HG03095 (cell line): Measurements from ENCODE around the gene ITFG2.

Experiments used
- ATAC-seq: cut with Tn5 transposase; IDR thresholded peaks from one replicate; pipeline ENCODE4 v1.9.1; 2021; ENCODE audit warnings: moderate library complexity; ENCODE audit not compliant: unreplicated experiment

Gene ITFG2

DNA sequence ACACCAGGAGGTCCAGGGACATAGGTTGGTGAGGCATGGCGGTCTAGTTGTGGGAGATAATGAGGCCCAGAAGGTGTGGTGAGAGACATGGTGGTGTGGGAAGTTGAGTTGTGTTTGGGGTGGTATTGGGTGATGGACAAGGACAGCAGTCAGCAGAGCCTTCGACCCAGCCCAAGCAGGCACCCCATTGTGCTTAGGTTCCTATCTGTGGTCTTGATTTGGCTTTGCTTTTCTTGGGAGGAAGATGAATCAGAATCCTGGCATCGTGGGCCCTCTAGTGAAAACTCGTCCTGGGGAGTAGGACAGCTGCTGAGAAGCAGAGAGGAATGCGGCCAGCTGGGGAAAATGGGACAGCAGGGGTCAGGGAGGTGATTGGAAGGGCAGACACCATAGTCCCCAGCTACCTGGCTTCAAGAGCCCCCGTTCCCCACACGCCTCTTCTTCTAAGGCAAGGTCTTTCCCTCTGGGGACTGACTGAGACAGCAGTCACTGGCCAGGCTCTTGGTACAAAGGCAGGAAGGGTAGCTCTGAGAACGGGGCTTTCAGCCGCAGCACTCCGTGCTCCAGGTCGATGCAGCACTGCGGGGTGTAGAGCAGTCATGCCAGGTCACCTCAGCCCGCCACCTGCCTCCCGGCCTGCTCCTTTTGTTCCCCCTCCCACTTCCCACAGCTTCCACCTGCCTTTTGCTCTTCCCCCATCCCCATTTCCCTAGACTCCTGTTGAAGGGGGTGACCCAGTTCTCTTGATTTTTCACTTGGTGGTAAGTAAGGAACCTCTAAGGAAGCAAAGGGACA is 14.4 kb downstream of the ITFG2 start:
- no peak for ATAC-seq

DNA sequence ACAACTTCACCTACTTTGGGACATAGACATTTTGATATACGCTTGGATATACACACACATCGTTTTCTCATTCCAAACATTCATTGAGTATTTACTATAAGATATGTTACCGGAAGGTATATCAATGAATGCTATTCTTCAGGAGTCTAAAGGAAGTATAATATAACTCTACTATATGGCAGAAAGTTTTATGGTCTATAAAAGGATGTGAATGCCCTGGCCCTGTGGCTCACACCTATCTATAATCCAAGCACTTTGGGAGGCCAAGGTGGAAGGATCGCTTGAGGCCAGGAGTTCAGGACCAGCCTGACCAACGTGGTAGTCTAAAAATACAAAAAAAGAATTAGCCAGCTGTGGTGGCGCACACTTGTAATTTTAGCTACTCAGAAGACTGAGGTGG is 16.8 kb downstream of the ITFG2 start:
- ATAC-seq, result no peak

DNA sequence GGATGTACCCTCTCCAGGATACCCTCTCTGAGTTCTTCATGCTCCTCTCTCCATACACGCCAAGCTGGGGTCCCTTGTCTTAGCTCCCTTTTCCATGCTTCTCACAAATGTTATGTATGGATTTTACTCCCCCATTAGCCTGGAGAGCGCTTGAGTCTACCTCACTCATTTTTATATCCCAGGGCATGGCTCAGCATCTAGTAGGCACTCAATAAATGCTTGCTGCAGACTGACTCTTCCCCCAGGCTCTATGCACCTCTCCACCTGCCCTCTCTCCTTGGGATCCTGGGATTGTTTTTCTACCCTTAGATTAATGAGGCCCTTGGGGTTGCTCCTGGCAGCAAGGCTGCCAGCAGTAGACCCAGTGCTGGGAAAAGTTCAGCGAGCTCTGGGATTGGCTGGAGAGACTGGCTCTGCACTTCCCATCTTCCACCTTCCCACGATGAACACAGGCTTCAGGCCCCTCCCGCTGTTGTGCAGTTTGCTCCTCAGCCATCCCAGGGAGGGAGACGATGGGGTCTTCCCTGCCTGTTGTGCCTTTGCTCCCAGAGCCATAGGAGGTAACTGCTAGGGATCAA is 20.2 kb downstream of the ITFG2 start:
- ATAC-seq, result no peak

DNA sequence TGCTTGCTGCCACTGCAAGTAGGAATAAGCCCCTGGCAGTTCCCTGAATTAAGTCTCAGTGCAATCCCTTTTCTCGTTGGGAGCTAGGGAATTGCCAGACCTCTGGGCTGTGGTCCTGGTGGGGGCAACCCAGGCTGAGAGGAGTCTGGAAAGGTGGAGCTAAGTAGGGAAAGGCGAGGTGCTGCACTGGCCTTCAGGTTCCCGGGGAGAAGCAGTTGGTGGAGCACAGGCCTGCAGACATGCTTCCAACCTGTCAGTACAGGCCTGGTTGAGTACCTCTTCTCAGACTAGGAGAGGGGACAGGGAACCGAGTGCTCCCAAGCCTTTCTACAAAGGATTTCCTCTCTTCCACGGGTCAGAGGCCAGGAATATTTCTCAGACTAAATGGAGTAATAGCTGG is 20.9 kb downstream of the ITFG2 start:
- no peak for ATAC-seq

DNA sequence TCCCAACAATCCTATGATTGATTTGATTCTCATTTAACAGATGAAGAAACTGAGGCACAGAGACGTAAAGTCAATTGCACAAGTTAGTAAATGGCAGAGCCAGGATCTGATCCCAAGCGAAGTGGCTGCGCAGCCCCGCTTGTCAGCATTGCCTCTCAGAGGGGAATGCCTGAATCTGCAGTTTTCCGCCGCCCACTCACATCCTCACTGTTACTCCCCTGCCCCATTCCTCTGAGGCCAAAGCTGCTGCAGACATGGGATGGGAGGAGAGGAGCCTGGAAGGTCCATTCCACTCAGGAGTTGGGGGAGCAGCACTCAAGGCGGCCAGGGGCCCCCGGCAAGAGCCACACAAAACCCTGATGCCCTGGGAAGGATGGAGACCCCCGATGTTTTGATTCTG is 21.3 kb downstream of the ITFG2 start:
- ATAC-seq, result no peak

DNA sequence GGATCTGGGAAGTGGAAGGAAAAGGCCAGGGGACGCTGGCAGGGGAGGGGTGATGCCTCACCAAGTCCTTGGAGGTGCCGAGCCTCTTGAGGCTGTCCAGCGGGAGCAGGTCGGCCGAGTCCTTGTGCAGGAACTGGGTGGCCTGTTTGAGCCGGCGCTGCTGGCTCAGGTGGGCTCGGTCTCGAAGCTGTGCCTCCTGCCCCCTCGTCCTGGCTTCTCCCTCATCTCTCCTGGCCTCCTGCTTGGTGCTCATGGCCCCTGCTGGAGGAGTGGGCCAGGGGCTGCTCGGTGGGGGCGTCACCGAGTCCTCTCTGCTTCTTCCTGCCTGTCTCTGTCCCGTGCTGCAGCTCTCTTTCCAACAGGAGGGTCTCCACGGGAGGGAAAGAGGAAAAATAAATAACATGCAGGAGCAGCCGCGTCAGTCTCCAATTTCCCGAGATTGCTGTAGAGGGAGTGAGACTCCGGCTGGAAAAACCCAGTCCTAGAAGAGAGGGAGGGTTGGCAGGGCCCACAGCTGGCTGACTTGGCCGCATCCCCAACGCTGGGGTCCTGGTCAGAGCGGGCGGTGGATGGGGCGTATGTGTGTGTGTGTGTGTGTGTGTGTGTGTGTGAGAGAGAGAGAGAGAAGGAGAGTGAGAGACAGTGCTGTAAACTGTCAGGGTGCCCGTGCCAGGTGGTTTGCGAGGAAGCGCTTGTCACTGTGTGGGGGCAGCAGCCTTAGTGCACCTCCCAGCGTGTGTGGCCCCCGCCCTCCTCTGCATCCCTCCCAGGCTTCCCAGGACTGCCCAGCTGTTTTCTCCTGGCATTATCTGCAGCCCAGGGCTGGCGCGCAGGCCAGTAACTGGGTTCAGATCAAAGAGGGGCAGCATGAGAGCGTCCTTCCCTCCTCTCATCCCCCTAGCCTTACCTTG is 22.4 kb downstream of the ITFG2 start, which contains the start of gene NRIP2:
Gene NRIP2 (minus strand): TSS at position 455 of the 911 bp plus-strand sequence. CDS start 52 bp downstream, at position 403.
- no peak for ATAC-seq

DNA sequence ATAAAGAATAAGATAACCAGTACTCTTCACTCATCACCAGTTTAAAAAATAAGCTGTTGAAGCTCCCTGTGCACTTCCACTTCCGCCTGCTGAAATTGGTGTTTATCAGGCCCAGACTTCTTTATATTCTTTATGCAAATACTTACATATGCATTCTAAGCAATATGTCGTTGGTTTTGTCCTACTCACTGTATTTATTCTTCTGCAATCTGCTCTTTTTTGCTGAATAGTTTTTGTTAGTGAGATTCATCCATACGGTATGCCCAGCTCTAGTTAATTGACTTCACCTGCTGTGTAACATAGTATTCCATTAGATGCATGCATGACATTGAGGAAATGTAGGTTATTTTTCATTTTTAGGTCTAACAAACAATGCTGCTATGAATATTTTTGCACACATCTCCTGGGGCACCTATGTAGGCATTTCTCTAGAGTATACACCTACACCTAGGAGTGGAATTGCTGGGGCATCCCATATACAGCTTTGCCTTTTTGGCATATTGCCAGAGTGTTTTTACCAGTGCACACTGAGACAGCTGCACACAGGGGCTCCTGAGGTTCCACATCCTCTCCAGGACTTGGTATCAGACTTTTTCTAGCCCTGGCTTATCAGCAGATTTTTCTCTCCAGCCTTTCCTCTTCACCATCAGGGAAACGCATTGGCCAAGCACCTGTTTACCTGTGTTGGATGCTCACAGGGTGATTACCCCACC is 23.4 kb downstream of the ITFG2 start:
- no peak for ATAC-seq

DNA sequence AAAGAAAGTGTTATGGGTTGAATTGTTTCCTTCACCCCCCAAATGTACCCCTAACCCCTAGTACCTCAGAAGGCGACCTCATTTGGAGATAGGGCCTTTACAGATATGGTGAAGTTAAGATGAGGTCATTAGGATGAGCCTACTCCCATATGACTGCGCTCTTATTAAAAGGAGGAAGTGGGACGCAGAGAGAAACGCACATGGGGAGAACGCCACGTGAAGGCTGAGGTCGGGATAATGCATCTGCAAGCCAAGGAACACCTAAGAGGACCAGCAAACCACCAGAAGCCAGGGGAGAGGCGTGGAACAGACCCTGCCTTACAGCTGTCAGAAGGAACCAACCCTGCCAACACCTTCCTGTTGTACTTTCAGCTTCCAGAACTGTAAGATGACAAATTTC is 24.1 kb downstream of the ITFG2 start:
- no peak for ATAC-seq

DNA sequence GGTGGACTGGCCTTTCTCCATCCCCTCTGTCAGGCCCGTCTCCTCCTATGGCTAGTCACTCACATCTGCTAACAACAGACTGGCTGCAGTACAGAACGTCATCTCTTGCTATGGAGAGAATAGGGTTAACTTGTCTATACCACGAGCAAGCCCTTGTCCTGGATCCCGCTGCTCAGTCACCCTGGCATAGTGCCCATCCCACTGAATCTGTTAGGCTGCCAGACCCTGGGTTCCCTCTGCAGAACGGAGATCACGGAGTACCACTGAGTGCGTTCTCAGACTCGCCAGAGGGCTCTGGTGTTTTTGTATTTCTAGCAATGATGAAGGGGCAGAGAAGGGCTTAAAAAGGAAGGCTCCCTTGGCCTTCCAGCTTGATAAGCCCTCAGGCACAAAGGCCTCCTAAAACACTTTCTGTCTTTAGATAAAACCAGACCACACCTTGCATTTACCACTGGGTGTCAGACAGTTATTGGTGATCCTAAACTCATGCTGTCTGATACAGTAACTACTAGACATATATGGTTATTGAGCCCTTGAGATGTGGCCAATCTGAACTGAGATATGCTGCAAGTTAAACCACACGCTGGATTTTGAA is 28.7 kb downstream of the ITFG2 start:
- ATAC-seq, result no peak

DNA sequence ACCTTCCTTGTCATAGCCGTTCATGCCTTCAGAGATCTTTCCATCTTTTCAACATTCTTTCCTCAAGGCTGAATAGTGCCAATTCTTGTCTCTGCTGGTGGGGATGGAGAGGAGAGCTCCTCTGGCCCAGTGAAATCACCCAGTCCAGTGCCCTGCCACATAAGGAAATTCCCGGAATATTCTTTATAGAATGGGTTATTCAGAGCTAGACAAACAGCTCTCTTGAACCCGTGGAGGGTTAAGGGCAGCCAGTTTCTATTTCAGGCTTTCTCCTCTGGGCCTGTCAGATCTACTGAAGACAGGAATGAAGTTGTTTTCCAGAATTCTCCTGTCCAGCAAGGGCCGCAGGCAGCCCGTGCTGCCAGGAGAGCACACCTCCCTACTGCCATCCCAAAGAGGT is 30.5 kb downstream of the ITFG2 start:
- no peak for ATAC-seq

DNA sequence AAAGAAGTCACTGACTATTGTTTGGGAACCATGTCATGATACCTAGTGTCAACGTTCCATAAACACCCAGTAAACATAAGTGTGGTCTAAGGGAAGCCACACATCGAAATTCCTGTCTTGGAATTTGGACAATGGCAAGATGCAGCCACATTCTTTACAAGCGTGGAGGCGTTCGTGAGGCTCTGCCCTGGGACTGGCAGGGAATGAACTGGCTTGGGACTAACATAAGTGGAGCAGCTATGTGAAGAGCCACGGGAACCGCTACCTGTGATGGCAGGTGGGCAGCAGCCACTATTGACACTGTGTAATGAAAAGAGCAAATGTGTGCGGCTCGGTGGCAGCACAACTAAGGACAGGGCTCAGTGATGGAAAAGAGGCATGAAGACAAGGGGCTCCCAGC is 32.3 kb downstream of the ITFG2 start:
- ATAC-seq, result no peak

DNA sequence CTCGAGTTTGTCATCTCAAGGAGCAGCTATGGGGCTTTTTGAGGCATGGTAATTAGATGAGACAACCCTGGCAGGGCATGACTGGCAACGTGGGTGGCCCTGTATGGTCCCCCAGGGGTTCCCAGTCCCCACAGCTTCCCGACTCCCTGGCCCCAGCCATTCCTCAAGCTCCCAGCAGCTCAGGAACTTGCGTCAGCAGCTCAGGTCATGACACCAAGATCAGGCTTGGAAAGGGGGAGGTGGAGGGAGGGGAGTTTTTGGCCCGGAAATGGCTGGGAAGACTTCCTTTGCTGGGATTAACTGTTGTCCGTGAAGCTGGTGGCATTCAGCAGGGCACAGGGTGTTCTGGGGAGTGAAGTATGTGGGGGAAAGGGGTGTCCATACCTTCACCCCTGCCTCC is 32.8 kb downstream of the ITFG2 start:
- no peak for ATAC-seq

DNA sequence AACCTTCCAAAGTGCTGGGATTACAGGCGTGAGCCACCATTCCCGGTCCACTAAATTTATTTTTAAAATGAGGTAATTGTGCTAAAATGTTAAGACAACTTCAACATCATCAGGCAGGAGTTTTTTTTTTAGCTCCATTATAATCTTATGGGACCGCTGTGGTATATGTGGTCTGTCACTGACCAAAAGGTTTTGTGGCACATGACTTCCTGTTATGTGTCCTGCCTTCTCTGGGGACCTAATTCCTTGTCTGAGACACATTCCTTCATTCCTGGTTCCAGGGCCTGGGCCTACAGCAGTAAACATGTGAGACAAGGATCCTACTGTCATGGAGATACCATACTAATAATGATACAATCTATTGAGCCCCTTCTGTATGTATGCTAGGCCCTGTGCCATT is 39.5 kb downstream of the ITFG2 start:
- ATAC-seq, result no peak

DNA sequence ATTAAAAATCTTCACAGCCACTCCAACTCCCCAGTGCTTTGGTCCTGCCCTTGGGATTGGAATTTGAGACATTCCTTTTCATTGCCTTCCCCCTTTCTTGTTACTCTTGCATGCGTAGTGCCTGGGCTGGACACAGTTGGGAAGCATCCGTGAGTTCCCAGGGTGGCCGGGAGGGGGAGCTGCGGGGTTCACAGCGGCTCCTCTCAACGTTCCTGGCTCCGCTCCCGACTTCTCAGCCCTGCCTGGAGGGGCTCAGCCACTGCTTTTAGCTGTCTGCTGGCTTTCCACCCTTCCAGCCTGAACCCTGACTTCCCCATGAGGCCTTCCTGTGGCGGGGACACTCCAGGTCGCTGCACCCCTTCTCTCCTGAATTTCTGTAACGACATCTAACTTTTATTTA is 41.2 kb downstream of the ITFG2 start:
- ATAC-seq, result no peak

DNA sequence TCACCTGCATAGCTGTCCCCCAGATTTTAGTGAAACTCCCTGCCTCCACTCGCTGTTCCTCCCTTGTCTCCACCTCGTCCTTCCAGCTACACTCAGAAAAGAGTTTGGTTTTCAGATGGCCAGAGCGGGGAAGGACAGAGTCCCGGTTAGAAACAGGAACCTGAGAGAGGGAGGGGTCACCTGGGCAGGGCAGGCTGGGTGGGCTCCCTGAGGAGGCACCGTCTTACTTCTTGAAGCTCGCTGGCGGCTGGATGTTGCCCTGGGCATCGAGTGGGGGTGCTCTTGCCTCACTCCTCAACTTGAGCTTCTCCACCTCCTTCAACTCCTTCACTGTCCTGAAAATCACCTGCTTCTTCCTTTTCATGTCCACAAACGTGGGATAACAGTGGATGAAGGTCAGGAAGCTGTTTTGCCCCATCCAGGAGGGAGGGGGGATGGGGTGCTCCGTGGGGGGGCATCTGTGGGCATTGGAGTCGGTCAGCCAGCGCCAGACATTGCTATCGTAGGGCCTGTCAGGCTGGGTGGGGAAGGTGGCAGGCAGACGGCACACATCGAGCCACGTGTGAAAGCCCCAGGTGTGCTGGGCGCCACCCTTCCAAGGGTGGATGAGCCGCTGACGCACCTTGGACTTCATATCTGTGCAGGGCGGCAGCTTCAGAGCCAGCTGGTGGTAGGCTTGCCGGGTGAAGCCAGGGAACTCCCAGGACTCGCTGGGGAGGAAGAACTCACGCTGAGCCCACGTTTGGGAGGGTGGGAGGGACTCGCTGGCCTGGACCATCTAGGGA is 42.4 kb downstream of the ITFG2 start:
- ATAC-seq, result no peak

DNA sequence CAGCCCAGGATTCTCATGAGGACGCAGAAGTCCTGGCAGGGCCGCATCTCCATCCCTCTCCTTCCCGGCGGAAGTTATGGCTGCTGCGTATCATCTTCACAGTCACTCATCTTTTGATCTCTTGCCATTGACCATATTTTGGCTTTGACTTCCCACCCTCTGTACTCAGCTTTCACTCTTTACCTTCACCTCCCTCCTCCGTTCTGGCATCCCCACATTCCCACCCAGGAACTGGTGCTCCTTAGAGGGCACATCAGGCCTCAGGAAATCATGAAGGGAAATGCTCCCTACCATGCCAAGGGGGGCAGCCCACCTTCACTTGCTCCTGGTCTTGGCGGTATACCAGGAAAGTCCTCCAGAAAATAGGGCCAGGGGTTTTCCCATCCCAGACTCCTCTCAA is 43.1 kb downstream of the ITFG2 start:
- ATAC-seq, result no peak

DNA sequence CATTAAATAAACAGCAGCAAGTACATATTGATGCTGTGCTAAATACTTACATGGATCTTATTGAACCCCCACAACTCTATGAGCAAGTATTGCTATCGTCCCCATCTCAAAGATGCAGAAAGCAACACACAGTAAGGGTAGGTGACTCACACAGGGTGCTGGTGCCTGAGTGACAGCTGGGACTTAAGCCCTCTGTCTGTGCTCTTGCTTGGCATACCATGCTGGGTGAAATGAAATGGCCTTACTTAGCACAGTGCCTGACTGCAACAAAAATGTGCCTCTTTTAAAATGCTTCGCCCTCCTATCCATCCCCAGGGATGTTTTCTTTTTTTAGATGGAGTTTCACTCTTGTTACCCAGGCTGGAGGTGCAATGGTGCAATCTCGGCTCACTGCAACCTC is 43.6 kb downstream of the ITFG2 start:
- ATAC-seq, result no peak

DNA sequence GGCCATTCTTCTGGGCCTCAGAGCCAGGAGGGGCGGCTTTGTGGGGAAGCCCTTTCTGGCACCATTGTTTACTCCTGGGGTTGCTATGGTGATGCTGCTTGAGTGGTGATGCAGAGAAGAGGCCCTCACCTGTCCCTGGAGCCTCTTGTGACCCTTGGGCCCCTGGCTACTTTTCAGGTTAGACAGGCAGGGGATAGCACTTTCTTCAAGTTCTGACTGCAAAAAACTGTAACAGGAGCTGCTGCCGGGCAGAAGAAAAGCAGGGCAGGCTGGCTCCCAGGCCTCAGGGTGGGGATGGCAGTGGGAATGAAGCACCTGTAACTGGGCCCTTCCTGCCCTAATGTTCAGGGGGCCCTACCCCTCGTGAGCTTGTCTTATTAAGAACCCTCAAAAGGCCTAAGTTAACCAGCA is 44.6 kb downstream of the ITFG2 start, which contains the start of gene TEX52:
Gene TEX52 (minus strand): TSS at position 19 of the 411 bp plus-strand sequence. CDS start 13 bp downstream, at position 6.
- no peak for ATAC-seq

DNA sequence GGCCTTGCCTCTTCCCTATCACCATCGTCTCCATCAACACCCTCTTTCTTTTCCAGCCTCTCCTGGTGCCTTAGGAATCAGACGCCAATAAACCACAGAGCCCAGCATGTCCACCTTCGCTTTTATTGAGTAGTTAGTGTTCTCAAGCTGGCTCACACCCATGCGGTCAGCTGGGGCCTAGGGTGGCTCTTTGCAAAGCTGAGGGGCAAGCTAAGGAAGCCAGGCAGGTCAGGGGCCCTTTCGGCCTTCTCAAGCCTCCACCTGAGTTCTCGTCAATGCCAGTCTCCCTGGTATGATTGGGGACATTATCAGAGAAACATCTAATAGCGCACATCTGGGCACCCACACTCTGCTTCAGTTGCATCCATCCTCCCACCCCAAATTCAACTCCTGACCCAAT is 45.1 kb downstream of the ITFG2 start:
- ATAC-seq, result no peak

DNA sequence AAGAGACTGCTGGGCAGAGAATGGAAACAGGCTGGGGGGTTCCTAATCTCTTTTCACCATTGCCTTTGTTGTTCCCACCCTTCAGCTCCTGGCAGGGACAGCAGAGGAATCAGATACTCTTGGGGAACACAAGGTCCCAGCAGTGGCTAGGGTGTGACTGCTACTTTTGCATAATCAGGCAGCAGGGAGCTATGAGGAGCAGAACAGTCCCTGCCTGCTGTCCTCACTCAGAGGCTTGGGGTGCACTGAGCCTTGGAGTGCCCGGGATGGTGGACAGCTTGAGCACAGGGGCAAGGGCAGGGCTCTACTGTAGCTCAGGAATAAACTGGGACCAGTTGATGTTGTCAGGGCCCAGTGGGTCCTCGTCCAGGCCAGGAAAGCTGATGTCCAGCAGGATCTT is 45.9 kb downstream of the ITFG2 start:
- no peak for ATAC-seq
